Iris pigment epithelial cell (primary cell): ENCODE results near the gene MRTFA.
A peak's percentile ranks its signal among the peaks of the same experiment; 100 is the strongest.
"Not testable (repeated sequence)": the region's sequence is repeated elsewhere in the genome, so short reads cannot be mapped to it uniquely, and the experiment has no call there.

ENCODE experiments used
- DNase-seq: peaks from one replicate; pipeline ENCODE4 v3.0.0-alpha.2; 2011; ENCODE audit warnings: low read depth

Gene MRTFA

GRCh38 chr22:40394607-40395006, 241.9 kb downstream of the MRTFA start:
- no peak for DNase-seq

- DNase-seq: peak; percentile 26
These were observed 243.9 kb downstream of the MRTFA start for GRCh38 chr22:40392618-40393017.

- DNase-seq: no peak
These were observed 245.1 kb downstream of the MRTFA start for GRCh38 chr22:40391417-40391816.

- DNase-seq: no peak
These were observed 248.3 kb downstream of the MRTFA start for GRCh38 chr22:40388231-40388630.

- no peak for DNase-seq
These were observed 248.8 kb downstream of the MRTFA start for GRCh38 chr22:40387746-40388145.

GRCh38 chr22:40385036-40385782, 251.3 kb downstream of the MRTFA start:
- no peak for DNase-seq

- DNase-seq: peak; percentile 80
These were observed 252.6 kb downstream of the MRTFA start for GRCh38 chr22:40383905-40384304.

- no peak for DNase-seq
These were observed 255.1 kb downstream of the MRTFA start for GRCh38 chr22:40381461-40381860.

- not testable (repeated sequence) for DNase-seq
These were observed 258.1 kb downstream of the MRTFA start for GRCh38 chr22:40378448-40378847.

GRCh38 chr22:40377931-40378330, 258.6 kb downstream of the MRTFA start:
- no peak for DNase-seq

GRCh38 chr22:40376149-40376548, 260.4 kb downstream of the MRTFA start:
- DNase-seq: no peak

- no peak for DNase-seq
These were observed 262.0 kb downstream of the MRTFA start for GRCh38 chr22:40374567-40374966.

GRCh38 chr22:40368836-40369235, 267.7 kb downstream of the MRTFA start:
- DNase-seq: no peak

- DNase-seq: no peak
These were observed 268.5 kb downstream of the MRTFA start for GRCh38 chr22:40368016-40368415.

GRCh38 chr22:40367342-40367741, 269.2 kb downstream of the MRTFA start:
- no peak for DNase-seq

- DNase-seq: no peak
These were observed 270.5 kb downstream of the MRTFA start for GRCh38 chr22:40366068-40366467.

- DNase-seq: no peak
These were observed 272.1 kb downstream of the MRTFA start for GRCh38 chr22:40364431-40364830.

- peak; percentile 88 for DNase-seq
These were observed 273.5 kb downstream of the MRTFA start for GRCh38 chr22:40363059-40363458.

GRCh38 chr22:40361100-40361499, 275.4 kb downstream of the MRTFA start:
- DNase-seq: no peak
